WTC11 (cell line): ENCODE results near the gene SPATA19. TPM values are rescaled to one million over a fixed set of nuclear protein-coding genes. Genes with fewer than 3 reads are reported as not detected.

ENCODE experiments used
- ATAC-seq: fragments of 200-7000 bp; cut with Tn5 transposase; 2 replicates; pipeline ENCODE4 v1.10.0; 2021; ENCODE audit warnings: mild to moderate bottlenecking, moderate library complexity
- Bru-seq: library from RNA; stranded (reverse); fragments of 400-500 nt; gene quantifications from one replicate; lab custom pipeline; 2021; lab: Mats Ljungman, UMichigan
- CTCF ChIA-PET: fragments of 300-600 bp; sonication (Branson Sonifier 250); formaldehyde crosslinking; loops from one replicate; lab custom pipeline; 2021; ENCODE audit warnings: antibody characterized with exemption; lab: Charles Lee
- POLR2A ChIA-PET: fragments of 350-600 bp; sonication (Branson Sonifier 250); formaldehyde crosslinking; loops from one replicate; lab custom pipeline; 2021; ENCODE audit warnings: antibody characterized with exemption; lab: Charles Lee
- DNase-seq: peaks from one replicate; pipeline ENCODE4 v3.0.0; 2021; ENCODE audit warnings: low spot score
- H3K27ac Mint-ChIP-seq: 2 replicates; pipeline ENCODE4 v1.8.0; 2021; ENCODE audit warnings: mixed read lengths
- H3K27me3 Mint-ChIP-seq: 2 replicates; pipeline ENCODE4 v1.8.0; 2021; ENCODE audit warnings: low read depth, mild to moderate bottlenecking, moderate library complexity, mixed read lengths
- H3K36me3 Mint-ChIP-seq: 2 replicates; pipeline ENCODE4 v1.8.0; 2021; ENCODE audit warnings: mixed read lengths
- H3K4me1 Mint-ChIP-seq: 2 replicates; pipeline ENCODE4 v1.8.0; 2022; ENCODE audit warnings: mixed read lengths
- H3K4me3 Mint-ChIP-seq: 2 replicates; pipeline ENCODE4 v1.8.0; 2021; ENCODE audit warnings: mild to moderate bottlenecking, moderate library complexity, mixed read lengths
- H3K9me3 Mint-ChIP-seq: 2 replicates; pipeline ENCODE4 v1.8.0; 2021; ENCODE audit warnings: mixed read lengths
- CBFB ChIP-seq: sonication (generic); formaldehyde crosslinking; IDR thresholded peaks from 2 replicates; pipeline ENCODE4 v1.8.1; 2022; ENCODE audit warnings: mild to moderate bottlenecking, low read depth, missing genetic modification reagents
- CREB1 ChIP-seq: sonication (generic); formaldehyde crosslinking; IDR thresholded peaks from 2 replicates; pipeline ENCODE4 v1.8.0; 2023; ENCODE audit warnings: mild to moderate bottlenecking, missing genetic modification reagents
- CREM ChIP-seq: sonication (generic); formaldehyde crosslinking; IDR thresholded peaks from 2 replicates; pipeline ENCODE4 v1.8.1; 2022; ENCODE audit warnings: mild to moderate bottlenecking, missing genetic modification reagents, moderate library complexity
- E2F4 ChIP-seq: sonication (generic); formaldehyde crosslinking; IDR thresholded peaks from 2 replicates; pipeline ENCODE4 v1.8.1; 2022; ENCODE audit warnings: low read depth, mild to moderate bottlenecking, moderate library complexity, missing genetic modification reagents, borderline replicate concordance
- ELF4 ChIP-seq: sonication (generic); formaldehyde crosslinking; IDR thresholded peaks from 2 replicates; pipeline ENCODE4 v1.8.1; 2022; ENCODE audit warnings: low read depth, mild to moderate bottlenecking, moderate library complexity, missing genetic modification reagents
- EMX1 ChIP-seq: fragments of 250-450 bp; sonication (Bioruptor Pico); IDR thresholded peaks from 2 replicates; pipeline ENCODE4 v1.8.0; 2021; ENCODE audit warnings: mild to moderate bottlenecking
- GABPB1 ChIP-seq: sonication (generic); formaldehyde crosslinking; IDR thresholded peaks from 2 replicates; pipeline ENCODE4 v1.8.1; 2023; ENCODE audit warnings: mild to moderate bottlenecking, missing genetic modification reagents
- GRHL2 ChIP-seq: fragments of 250-450 bp; sonication (Bioruptor Pico); IDR thresholded peaks from 2 replicates; pipeline ENCODE4 v1.8.0; 2022; ENCODE audit warnings: mild to moderate bottlenecking, moderate library complexity; ENCODE audit not compliant: insufficient replicate concordance, severe bottlenecking
- GTF2I ChIP-seq: fragments of 250-450 bp; sonication (Bioruptor Pico); conservative IDR thresholded peaks from 2 replicates; pipeline ENCODE4 v1.4.0; 2021; ENCODE audit warnings: mild to moderate bottlenecking
- HMGA2 ChIP-seq: fragments of 250-450 bp; sonication (Bioruptor Pico); IDR thresholded peaks from 2 replicates; pipeline ENCODE4 v1.4.0; 2021; ENCODE audit warnings: mild to moderate bottlenecking, moderate library complexity
- MLX ChIP-seq: sonication (generic); formaldehyde crosslinking; IDR thresholded peaks from 2 replicates; pipeline ENCODE4 v1.8.1; 2023; ENCODE audit warnings: mild to moderate bottlenecking, missing genetic modification reagents, moderate library complexity
- NFYB ChIP-seq: sonication (generic); formaldehyde crosslinking; conservative IDR thresholded peaks from 2 replicates; pipeline ENCODE4 v1.8.0; 2022; ENCODE audit warnings: low read depth, missing genetic modification reagents
- NR3C1 ChIP-seq: sonication (generic); formaldehyde crosslinking; conservative IDR thresholded peaks from 2 replicates; pipeline ENCODE4 v1.8.1; 2023; ENCODE audit warnings: low read depth, mild to moderate bottlenecking, missing genetic modification reagents
- OVOL2 ChIP-seq: fragments of 250-450 bp; sonication (Bioruptor Pico); IDR thresholded peaks from 2 replicates; pipeline ENCODE4 v1.9.0; 2021; ENCODE audit warnings: mild to moderate bottlenecking, borderline replicate concordance
- PREB ChIP-seq: sonication (generic); formaldehyde crosslinking; IDR thresholded peaks from 2 replicates; pipeline ENCODE4 v1.8.1; 2022; ENCODE audit warnings: mild to moderate bottlenecking, missing genetic modification reagents, moderate library complexity, borderline replicate concordance
- SMAD4 ChIP-seq: sonication (generic); formaldehyde crosslinking; IDR thresholded peaks from 2 replicates; pipeline ENCODE4 v1.8.0; 2022; ENCODE audit warnings: mild to moderate bottlenecking, missing genetic modification reagents
- TEAD4 ChIP-seq: sonication (generic); formaldehyde crosslinking; IDR thresholded peaks from 2 replicates; pipeline ENCODE4 v1.8.0; 2022; ENCODE audit warnings: mild to moderate bottlenecking, missing genetic modification reagents
- TP53 ChIP-seq: sonication (generic); formaldehyde crosslinking; IDR thresholded peaks from 2 replicates; pipeline ENCODE4 v1.8.1; 2023; ENCODE audit warnings: mild to moderate bottlenecking, missing genetic modification reagents
- USF1 ChIP-seq: sonication (generic); formaldehyde crosslinking; IDR thresholded peaks from 2 replicates; pipeline ENCODE4 v1.8.0; 2022; ENCODE audit warnings: mild to moderate bottlenecking, missing genetic modification reagents
- ZNF138 ChIP-seq: sonication (generic); formaldehyde crosslinking; conservative IDR thresholded peaks from 2 replicates; pipeline ENCODE4 v1.8.1; 2022; ENCODE audit warnings: mild to moderate bottlenecking, moderate library complexity, missing genetic modification reagents
- ZSCAN18 ChIP-seq: fragments of 250-450 bp; sonication (Bioruptor Pico); IDR thresholded peaks from 2 replicates; pipeline ENCODE4 v2.1.2; 2022; ENCODE audit warnings: mild to moderate bottlenecking, moderate library complexity
- long read RNA-seq, 3 experiments: library from RNA in 1 of 3; library from capped mRNA in 1 of 3; library from polyadenylated mRNA in 1 of 3; unstranded in 2 of 3; stranded (forward) in 1 of 3; transcript quantifications; one replicate each; pipeline ENCODE4 v2.0.0, GENCODE V29; 2021
- total RNA-seq: library from RNA; stranded (reverse); gene quantifications from 3 replicates; pipeline ENCODE4 v1.2.3, GENCODE V29; 2021
- TF ChIP-seq, protein P1 (sequence below): fragments of 250-450 bp; sonication (Bioruptor Pico); IDR thresholded peaks from 2 replicates; pipeline ENCODE4 v1.9.0; 2021; ENCODE audit warnings: mild to moderate bottlenecking
- TF ChIP-seq, protein P2 (sequence below): sonication (generic); formaldehyde crosslinking; IDR thresholded peaks from 2 replicates; pipeline ENCODE4 v1.8.1; 2023; ENCODE audit warnings: mild to moderate bottlenecking, moderate library complexity, missing genetic modification reagents

Gene SPATA19
- total RNA-seq (not detected in 3 replicates), Bru-seq, nascent RNA (not detected)
- long read RNA-seq, experiment 1 = 0 reads
- long read RNA-seq, experiment 2 = 0 reads
- long read RNA-seq, experiment 3 = 0 reads

DNA sequence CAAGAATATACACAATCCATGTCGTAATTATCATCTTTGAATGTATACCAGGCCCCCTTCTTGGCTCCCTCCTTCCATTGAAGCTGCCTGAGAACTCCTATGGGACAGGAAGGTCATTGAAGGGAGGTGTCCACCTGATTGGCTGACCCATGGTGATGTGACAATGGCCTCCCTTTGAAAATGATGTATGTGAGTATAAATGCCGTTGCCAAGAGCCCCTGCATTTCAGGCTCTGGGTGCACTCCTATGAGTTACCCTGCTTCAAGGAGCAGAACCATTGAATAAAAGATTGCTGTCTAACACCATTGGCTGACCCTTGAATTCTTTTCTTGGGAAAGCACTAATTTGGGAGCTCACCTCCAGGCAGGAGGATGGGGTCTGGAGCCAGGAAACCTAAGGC lies at the start of gene SPATA19:
TSS of gene SPATA19 (minus strand) at position 101 of the 400 bp plus-strand sequence. CDS start at position 34, 67 bp downstream.
- Mint-ChIP-seq H3K9me3 (peaks cover 21% of the 10 kb centered on the region), H3K27ac (no peak within 1 kb of the TSS), H3K36me3 (no peaks in the 10 kb centered on the region), H3K27me3 (peaks cover 5% of the 10 kb centered on the region; the same call in 1 of the 2 replicates), H3K4me3 (no peak within 1 kb of the TSS), H3K4me1 (no peaks in the 10 kb centered on the region)
- ATAC-seq = no peak
- DNase-seq = no peak
- POLR2A ChIA-PET = no interaction called here
- TF ChIP-seq NR3C1 (CRISPR knock-in tag) = no peak
- no peak for TF ChIP-seq GABPB1
- TF ChIP-seq NFYB = no peak
- TF ChIP-seq, protein P1, sequence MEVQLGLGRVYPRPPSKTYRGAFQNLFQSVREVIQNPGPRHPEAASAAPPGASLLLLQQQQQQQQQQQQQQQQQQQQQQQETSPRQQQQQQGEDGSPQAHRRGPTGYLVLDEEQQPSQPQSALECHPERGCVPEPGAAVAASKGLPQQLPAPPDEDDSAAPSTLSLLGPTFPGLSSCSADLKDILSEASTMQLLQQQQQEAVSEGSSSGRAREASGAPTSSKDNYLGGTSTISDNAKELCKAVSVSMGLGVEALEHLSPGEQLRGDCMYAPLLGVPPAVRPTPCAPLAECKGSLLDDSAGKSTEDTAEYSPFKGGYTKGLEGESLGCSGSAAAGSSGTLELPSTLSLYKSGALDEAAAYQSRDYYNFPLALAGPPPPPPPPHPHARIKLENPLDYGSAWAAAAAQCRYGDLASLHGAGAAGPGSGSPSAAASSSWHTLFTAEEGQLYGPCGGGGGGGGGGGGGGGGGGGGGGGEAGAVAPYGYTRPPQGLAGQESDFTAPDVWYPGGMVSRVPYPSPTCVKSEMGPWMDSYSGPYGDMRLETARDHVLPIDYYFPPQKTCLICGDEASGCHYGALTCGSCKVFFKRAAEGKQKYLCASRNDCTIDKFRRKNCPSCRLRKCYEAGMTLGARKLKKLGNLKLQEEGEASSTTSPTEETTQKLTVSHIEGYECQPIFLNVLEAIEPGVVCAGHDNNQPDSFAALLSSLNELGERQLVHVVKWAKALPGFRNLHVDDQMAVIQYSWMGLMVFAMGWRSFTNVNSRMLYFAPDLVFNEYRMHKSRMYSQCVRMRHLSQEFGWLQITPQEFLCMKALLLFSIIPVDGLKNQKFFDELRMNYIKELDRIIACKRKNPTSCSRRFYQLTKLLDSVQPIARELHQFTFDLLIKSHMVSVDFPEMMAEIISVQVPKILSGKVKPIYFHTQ = no peak
- TF ChIP-seq ZNF138 = no peak
- TF ChIP-seq E2F4 (CRISPR knock-in tag) = no peak
- TF ChIP-seq EMX1 = no peak
- TF ChIP-seq GTF2I = no peak
- TF ChIP-seq CREB1 (CRISPR knock-in tag) = no peak
- TF ChIP-seq PREB = no peak
- no peak for TF ChIP-seq ELF4 (CRISPR knock-in tag)
- TF ChIP-seq, protein P2, sequence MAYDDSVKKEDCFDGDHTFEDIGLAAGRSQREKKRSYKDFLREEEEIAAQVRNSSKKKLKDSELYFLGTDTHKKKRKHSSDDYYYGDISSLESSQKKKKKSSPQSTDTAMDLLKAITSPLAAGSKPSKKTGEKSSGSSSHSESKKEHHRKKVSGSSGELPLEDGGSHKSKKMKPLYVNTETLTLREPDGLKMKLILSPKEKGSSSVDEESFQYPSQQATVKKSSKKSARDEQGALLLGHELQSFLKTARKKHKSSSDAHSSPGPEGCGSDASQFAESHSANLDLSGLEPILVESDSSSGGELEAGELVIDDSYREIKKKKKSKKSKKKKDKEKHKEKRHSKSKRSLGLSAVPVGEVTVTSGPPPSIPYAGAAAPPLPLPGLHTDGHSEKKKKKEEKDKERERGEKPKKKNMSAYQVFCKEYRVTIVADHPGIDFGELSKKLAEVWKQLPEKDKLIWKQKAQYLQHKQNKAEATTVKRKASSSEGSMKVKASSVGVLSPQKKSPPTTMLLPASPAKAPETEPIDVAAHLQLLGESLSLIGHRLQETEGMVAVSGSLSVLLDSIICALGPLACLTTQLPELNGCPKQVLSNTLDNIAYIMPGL = no peak
- no peak for TF ChIP-seq TP53 (CRISPR knock-in tag)
- TF ChIP-seq OVOL2 (CRISPR knock-in tag) = no peak
- no peak for TF ChIP-seq HMGA2 (CRISPR knock-in tag)
- TF ChIP-seq CREM (CRISPR knock-in tag) = no peak
- no peak for TF ChIP-seq MLX
- TF ChIP-seq GRHL2 (CRISPR knock-in tag) = no peak
- CTCF ChIA-PET = no interaction called here

- Mint-ChIP-seq H3K9me3 (no peaks in the 10 kb centered on the region), H3K4me3 (no peak overlapping the region), H3K27me3 (no peaks in the 10 kb centered on the region), H3K36me3 (peaks cover 17% of the 10 kb centered on the region), H3K4me1 (peaks cover 40% of the 10 kb centered on the region), H3K27ac (peak overlapping the region; percentile 75)
- ChIA-PET CTCF (interaction anchor here (0.9 to 1.2 kb wide), 3 partner anchors 33 to 817 kb away, joined by 3 read pairs; no protein-coding TSS in a partner anchor), POLR2A (no interaction called here)
- DNase-seq (peak; percentile 55), ATAC-seq (peak; percentile 74)
- TF ChIP-seq CBFB (no peak), GRHL2 (CRISPR knock-in tag) (no peak), ZSCAN18 (CRISPR knock-in tag) (no peak), CREM (CRISPR knock-in tag) (no peak), SMAD4 (CRISPR knock-in tag) (no peak), TEAD4 (CRISPR knock-in tag) (no peak), USF1 (no peak)
These were observed 49.8 kb upstream of the SPATA19 start for GRCh38 chr11:133895061-133895479.
